HG03439 (cell line): ENCODE results near the gene PSMD12.
"Not testable (repeated sequence)": the region's sequence is repeated elsewhere in the genome, so short reads cannot be mapped to it uniquely, and the experiment has no call there.

Source experiments
- ATAC-seq: cut with Tn5 transposase; IDR thresholded peaks from one replicate; pipeline ENCODE4 v1.9.1; 2021; ENCODE audit warnings: mild to moderate bottlenecking, moderate library complexity; ENCODE audit not compliant: unreplicated experiment

The PSMD12 gene

GRCh38 chr17:67359960-67360791 lies 6.2 kb downstream of the PSMD12 start:
- no peak for ATAC-seq

GRCh38 chr17:67358612-67359011 lies 7.8 kb downstream of the PSMD12 start:
- no peak for ATAC-seq

- ATAC-seq: no peak
Observed at GRCh38 chr17:67353929-67354574, 12.3 kb downstream of the PSMD12 start.

GRCh38 chr17:67353161-67353560 lies 13.2 kb downstream of the PSMD12 start:
- ATAC-seq: no peak

GRCh38 chr17:67349420-67349819 lies 17.0 kb downstream of the PSMD12 start:
- ATAC-seq: no peak

GRCh38 chr17:67347826-67348225 lies 18.6 kb downstream of the PSMD12 start:
- ATAC-seq: no peak

- no peak for ATAC-seq
Observed at GRCh38 chr17:67343237-67343636, 23.1 kb downstream of the PSMD12 start.

GRCh38 chr17:67338353-67338752 lies 28.0 kb downstream of the PSMD12 start:
- not testable (repeated sequence) for ATAC-seq

GRCh38 chr17:67336859-67337258 lies 29.5 kb downstream of the PSMD12 start:
- ATAC-seq: no peak

GRCh38 chr17:67335245-67335835 lies 31.0 kb downstream of the PSMD12 start:
- ATAC-seq: no peak

GRCh38 chr17:67332162-67332508 lies 34.2 kb downstream of the PSMD12 start:
- not testable (repeated sequence) for ATAC-seq

GRCh38 chr17:67331381-67332161 lies 34.8 kb downstream of the PSMD12 start:
- not testable (repeated sequence) for ATAC-seq

GRCh38 chr17:67328026-67328425 lies 38.4 kb downstream of the PSMD12 start:
- ATAC-seq: no peak

- ATAC-seq: not testable (repeated sequence)
Observed at GRCh38 chr17:67326959-67327745, 39.2 kb downstream of the PSMD12 start.

GRCh38 chr17:67326440-67326839 lies 39.9 kb downstream of the PSMD12 start:
- ATAC-seq: no peak

- no peak for ATAC-seq
Observed at GRCh38 chr17:67324330-67324729, 42.0 kb downstream of the PSMD12 start.

GRCh38 chr17:67323445-67323844 lies 42.9 kb downstream of the PSMD12 start:
- no peak for ATAC-seq

GRCh38 chr17:67322042-67322787 lies 44.2 kb downstream of the PSMD12 start:
- no peak for ATAC-seq

- ATAC-seq: not testable (repeated sequence)
Observed at GRCh38 chr17:67321486-67321885, 44.9 kb downstream of the PSMD12 start.

GRCh38 chr17:67316781-67317180 lies 49.6 kb downstream of the PSMD12 start:
- no peak for ATAC-seq
